ENCODE results near the gene MEIS2.

Gene MEIS2

DNA sequence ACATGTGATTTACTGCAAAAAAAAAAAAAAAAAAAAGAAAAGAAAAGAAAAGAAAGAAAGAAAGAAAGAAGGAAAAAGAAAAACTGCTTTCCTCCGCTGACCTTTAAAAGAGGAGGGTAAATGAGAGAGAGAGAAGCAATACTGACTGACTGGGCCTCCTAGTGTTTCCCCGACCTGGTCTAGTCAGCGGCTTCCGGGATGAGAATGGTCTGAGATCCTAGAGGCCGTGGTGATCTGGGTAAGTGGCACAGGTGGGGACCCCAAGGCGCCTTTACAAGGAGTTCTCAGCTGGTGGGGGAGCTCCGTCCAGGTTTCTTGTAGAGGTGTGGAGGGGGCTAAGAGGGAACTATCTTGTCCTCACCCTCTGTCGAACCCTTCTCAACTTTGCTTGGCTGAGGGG, 223.1 kb downstream of the MEIS2 start:
- Histone ChIP-seq H3K27ac (ENCODE audit: extremely low read depth, low read depth, low read length) (no peak overlapping the region), H3K36me3 (ENCODE audit: control insufficient read depth in 2 of 2, insufficient read depth in 1 of 2, low read length in 2 of 2) (no peaks in the 10 kb centered on the region), H3K4me3 (ENCODE audit: low read depth, low read length) (no peak overlapping the region), H3K9me3 (ENCODE audit: control insufficient read depth, insufficient read depth, low read depth, low read length) (no peaks in the 10 kb centered on the region), H3K4me1 (ENCODE audit: control insufficient read depth, insufficient read depth, low read length) (no peaks in the 10 kb centered on the region)
- CTCF ChIA-PET = interaction anchor here (1.1 to 2.2 kb wide), 2 partner anchors 257 to 376 kb away, joined by 3 to 8 read pairs; no protein-coding TSS in a partner anchor
- POLR2A ChIA-PET = no interaction called here
- TF ChIP-seq ZNF76 (tag by site-specific recombination; IDR thresholded peaks at IDR 0.05; ENCODE audit: borderline replicate concordance, low read depth) = no peak
- no peak for TF ChIP-seq KLF9 (tag by site-specific recombination; IDR thresholded peaks at IDR 0.05; ENCODE audit: low read depth)
- no peak for TF ChIP-seq TRIM28 (IDR thresholded peaks at IDR 0.05; ENCODE audit: borderline replicate concordance, low read length)
- TF ChIP-seq REPIN1 (tag by site-specific recombination; IDR thresholded peaks at IDR 0.05; ENCODE audit: low read depth) = no peak
- no peak for TF ChIP-seq ZNF433 (tag by site-specific recombination; IDR thresholded peaks at IDR 0.05; ENCODE audit: low read depth)
- no peak for TF ChIP-seq REST (tag by site-specific recombination; IDR thresholded peaks at IDR 0.05)
- no peak for TF ChIP-seq EGR2 (tag by site-specific recombination; IDR thresholded peaks at IDR 0.05; ENCODE audit: low read depth)
- TF ChIP-seq, protein P1, sequence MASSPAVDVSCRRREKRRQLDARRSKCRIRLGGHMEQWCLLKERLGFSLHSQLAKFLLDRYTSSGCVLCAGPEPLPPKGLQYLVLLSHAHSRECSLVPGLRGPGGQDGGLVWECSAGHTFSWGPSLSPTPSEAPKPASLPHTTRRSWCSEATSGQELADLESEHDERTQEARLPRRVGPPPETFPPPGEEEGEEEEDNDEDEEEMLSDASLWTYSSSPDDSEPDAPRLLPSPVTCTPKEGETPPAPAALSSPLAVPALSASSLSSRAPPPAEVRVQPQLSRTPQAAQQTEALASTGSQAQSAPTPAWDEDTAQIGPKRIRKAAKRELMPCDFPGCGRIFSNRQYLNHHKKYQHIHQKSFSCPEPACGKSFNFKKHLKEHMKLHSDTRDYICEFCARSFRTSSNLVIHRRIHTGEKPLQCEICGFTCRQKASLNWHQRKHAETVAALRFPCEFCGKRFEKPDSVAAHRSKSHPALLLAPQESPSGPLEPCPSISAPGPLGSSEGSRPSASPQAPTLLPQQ (tag by site-specific recombination; IDR thresholded peaks at IDR 0.05) = no peak
- no peak for TF ChIP-seq ZNF16 (tag by site-specific recombination; IDR thresholded peaks at IDR 0.05; ENCODE audit: low read depth)
- TF ChIP-seq ZNF350 (tag by site-specific recombination; IDR thresholded peaks at IDR 0.05) = no peak
- TF ChIP-seq ZNF146 (tag by site-specific recombination; IDR thresholded peaks at IDR 0.05) = no peak
- no peak for TF ChIP-seq HIC1 (tag by site-specific recombination; IDR thresholded peaks at IDR 0.05)
- TF ChIP-seq PRDM2 (tag by site-specific recombination; IDR thresholded peaks at IDR 0.05; ENCODE audit: borderline replicate concordance) = no peak
- no peak for TF ChIP-seq ZNF223 (tag by site-specific recombination; IDR thresholded peaks at IDR 0.05)
- no peak for TF ChIP-seq ZNF658 (tag by site-specific recombination; IDR thresholded peaks at IDR 0.05)
- TF ChIP-seq ZSCAN30 (tag by site-specific recombination; IDR thresholded peaks at IDR 0.05) = no peak
- TF ChIP-seq SP3 (tag by site-specific recombination; IDR thresholded peaks at IDR 0.05) = no peak

Data from HEK293 (cell line).